ENCODE results near the gene ZKSCAN1.

The ZKSCAN1 gene

GRCh38 chr7:100080907-100081534, 65.6 kb downstream of the ZKSCAN1 start:
- no peak for DNase-seq (ENCODE audit: low read depth, low spot score)

- DNase-seq (ENCODE audit: low read depth, low spot score): peak; percentile 96
Observed at GRCh38 chr7:100081535-100082102, 66.2 kb downstream of the ZKSCAN1 start, which contains the start of gene ZNF3. Gene ZNF3, minus strand, starts transcription at chr7:100081723. Its CDS starts 4,366 bp downstream, at chr7:100077357.

- no peak for DNase-seq (ENCODE audit: low read depth, low spot score)
Observed at GRCh38 chr7:100082978-100083377, 67.6 kb downstream of the ZKSCAN1 start.

GRCh38 chr7:100085515-100085914, 70.1 kb downstream of the ZKSCAN1 start:
- no peak for DNase-seq (ENCODE audit: low read depth, low spot score)

GRCh38 chr7:100087055-100087750, 71.8 kb downstream of the ZKSCAN1 start:
- no peak for DNase-seq (ENCODE audit: low read depth, low spot score)

- DNase-seq (ENCODE audit: low read depth, low spot score): no peak
Observed at GRCh38 chr7:100088095-100088620, 72.8 kb downstream of the ZKSCAN1 start.

GRCh38 chr7:100088621-100089457, 73.4 kb downstream of the ZKSCAN1 start, which contains the start of gene COPS6:
Gene COPS6, plus strand, starts transcription at chr7:100088969. Its CDS starts 22 bp downstream, at chr7:100088991.
- DNase-seq (ENCODE audit: low read depth, low spot score): no peak

- no peak for DNase-seq (ENCODE audit: low read depth, low spot score)
Observed at GRCh38 chr7:100089458-100090196, 74.2 kb downstream of the ZKSCAN1 start.

- DNase-seq (ENCODE audit: low read depth, low spot score): no peak
Observed at GRCh38 chr7:100090527-100091410, 75.4 kb downstream of the ZKSCAN1 start.

Data from smooth muscle cell of the brain vasculature (primary cell).